HG02623 (cell line): ENCODE data around the gene RASSF3.
"Not testable (repeated sequence)": the region's sequence is repeated elsewhere in the genome, so short reads cannot be mapped to it uniquely, and the experiment has no call there.

ENCODE experiments used
- ATAC-seq: cut with Tn5 transposase; IDR thresholded peaks from one replicate; pipeline ENCODE4 v1.9.1; 2021; ENCODE audit warnings: moderate library complexity; ENCODE audit not compliant: unreplicated experiment

Gene RASSF3

DNA sequence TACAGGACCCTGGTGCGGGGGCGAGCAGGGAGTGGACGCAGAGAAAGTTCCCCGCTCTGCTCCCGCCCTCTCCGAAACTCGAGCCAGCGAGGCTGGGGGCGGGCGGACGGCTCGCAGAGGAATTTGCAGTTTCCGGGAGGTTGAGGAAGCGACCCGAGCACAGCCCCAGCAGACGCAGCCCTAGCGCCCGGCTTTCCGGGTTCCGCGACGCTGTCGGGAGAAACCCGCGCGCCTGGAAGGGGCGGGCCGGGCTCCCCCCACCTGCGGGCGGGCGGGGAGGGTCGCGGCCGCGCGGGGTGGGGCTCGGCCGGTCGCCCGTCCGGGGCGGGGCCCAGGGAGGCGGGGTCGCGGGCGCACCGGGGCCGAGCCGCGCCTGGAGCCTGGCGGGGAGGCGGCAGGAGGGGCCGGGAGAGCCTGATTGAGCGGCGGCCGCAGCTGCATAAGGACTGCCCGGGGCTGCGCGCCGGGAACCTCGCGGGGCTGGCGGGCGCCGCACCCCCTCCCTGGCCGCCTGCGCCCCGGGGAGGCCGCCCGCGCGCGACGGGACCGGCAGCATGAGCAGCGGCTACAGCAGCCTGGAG lies at the start of gene RASSF3:
TSS of gene RASSF3 (plus strand) at position 417 of the 581 bp plus-strand sequence. CDS start at position 555, 138 bp downstream.
- peak; percentile 53 for ATAC-seq

DNA sequence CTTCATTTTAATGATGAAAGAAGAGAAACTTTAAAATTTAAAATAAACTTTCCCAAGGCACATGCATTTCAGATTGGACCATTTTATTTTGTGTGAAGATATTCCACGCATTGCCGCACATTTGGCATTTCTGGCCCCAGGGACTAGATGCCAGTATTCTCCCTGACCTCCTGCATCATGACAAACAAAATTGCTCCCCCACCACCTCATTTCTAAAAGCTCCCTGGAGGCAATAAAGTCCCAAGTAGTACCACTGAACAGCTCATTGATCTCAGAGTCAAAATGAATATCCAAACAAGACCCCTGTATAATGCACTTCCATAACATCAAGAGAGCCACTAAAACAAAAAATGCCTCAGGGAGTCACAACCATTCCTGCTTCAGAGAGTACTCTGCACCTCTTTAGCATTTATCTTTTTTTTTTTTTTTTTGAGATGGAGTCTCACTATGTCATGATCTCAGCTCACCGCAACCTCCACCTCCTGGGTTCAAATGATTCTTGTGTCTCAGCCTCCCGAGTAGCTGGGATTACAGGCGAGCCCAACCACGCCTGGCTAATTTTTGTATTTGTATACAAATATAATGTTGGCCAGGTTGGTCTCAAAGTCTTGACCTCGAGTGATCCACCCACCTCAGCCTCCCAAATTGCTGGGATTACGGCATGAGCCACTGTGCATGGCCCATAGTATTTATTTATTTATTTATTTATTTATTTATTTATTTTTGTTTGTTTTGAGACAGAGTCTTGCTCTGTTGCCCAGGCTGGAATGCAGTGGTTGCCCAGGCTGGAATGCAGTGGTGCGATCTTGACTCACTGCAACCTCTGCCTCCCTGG lies 48.8 kb upstream of the RASSF3 start:
- ATAC-seq, result no peak

- ATAC-seq, result no peak
Measured at GRCh38 chr12:64566122-64566521, 44.2 kb upstream of the RASSF3 start.

GRCh38 chr12:64566831-64567517 lies 43.3 kb upstream of the RASSF3 start:
- no peak for ATAC-seq

DNA sequence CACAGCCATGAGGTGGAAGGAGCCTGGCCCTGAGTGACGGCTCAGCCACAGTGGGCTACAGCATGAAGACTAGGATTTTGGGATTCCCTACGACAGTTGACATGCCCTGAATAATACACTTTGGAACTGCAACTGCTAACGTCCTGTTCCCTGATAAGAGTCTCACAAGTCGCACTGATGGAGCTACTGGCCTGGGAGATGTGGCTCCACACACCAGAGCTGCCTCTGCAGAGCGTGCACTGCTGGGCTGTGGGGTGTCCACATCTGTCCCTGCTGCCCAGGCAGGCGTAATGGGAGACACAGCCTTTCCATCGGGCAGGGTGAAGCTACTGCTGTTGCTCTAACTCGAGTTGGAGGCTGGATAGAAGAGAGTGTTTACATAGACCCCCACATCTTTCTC lies 42.7 kb upstream of the RASSF3 start:
- no peak for ATAC-seq

DNA sequence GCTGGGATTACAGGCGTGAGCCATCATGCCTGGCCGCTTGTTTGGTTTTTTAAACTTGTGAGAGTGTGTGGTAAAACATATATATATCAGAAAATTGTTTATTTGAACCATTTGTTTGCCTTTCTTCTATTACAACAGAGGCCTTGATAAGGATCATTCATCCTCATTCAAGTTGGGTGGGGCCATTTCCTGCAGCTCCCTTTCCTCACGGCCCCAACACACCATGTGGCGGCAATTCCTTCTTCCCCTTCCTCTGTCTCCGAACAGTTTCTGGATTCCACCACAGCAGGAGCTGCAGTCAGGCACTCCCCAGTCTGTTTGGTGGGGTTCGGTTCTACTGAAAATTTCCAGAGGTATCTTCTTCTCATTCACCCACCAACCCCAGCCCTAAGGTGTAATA lies 42.0 kb upstream of the RASSF3 start:
- no peak for ATAC-seq

DNA sequence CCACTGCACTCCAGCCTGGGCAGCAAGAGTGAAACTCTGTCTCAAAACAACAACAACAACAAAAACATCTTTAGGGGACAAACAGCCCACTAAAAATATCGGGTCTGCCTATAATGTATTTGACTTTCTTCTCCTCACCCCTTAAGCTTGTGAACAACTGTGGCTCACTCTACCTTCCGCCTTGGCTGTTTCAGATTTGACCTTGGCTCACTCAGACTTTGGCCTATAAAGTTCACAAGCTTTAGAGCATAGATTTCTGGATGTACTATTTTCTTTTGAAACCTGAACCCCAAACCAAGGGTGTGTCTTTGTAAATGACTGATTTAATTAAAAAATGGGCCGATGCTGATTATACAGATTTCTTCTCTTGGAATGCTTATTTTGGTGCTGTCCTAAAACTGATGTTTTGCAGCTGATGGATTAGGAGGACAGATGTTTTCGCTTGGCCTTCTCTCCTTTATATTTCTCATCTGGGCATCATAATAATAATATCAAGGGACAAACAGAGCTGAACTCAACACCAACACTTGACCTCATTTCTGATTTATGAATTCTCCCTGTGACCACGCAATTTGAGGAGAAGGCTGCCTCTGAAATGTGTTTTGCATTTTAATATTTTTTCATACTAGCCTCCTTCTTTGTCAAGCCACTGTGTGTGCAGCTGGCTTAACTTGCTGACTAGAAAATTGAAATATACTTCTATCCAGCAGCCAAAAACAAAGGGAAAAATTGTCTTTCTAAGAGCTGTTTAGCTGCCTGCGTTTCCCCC lies 40.2 kb upstream of the RASSF3 start:
- ATAC-seq, result no peak

GRCh38 chr12:64571411-64571810 lies 38.9 kb upstream of the RASSF3 start:
- no peak for ATAC-seq

- no peak for ATAC-seq
Measured at GRCh38 chr12:64572241-64572640, 38.1 kb upstream of the RASSF3 start.

DNA sequence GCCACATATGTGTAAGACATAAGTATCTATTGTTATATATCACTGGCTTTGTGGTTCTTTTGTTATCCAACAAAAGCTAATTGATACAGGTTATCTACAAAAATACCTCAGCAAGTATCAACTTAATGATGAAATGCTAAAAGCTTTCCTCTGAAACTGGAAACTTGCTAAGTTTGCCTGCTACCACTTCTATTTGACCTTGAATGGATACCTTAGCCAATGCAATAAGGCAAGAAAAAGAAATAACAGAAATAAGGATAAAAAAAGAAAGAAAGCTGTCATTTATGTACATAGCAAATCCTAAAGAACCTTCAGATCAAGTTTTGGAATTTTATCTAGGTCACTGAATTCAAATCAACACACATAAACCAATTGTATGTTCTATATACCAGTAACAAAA lies 35.5 kb upstream of the RASSF3 start:
- no peak for ATAC-seq

DNA sequence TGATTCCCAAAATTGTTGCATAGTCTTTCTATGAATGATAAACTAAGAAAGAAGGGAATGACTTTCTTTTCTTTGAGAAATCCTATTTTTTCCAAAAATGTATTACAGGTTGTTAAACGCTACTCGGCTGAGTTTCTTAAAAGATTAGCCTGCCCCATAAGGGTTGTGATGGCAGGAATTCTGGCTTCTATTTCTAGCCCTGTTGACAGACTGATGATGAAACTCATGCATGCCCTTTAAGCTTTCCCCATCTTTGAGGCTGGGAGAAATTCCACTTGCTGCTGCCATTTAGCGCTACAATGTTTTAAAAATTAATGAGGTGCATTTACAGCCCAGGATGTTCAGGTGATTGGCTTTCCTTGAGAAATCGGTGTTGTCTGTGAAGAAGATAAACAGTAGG lies 33.2 kb upstream of the RASSF3 start:
- no peak for ATAC-seq

DNA sequence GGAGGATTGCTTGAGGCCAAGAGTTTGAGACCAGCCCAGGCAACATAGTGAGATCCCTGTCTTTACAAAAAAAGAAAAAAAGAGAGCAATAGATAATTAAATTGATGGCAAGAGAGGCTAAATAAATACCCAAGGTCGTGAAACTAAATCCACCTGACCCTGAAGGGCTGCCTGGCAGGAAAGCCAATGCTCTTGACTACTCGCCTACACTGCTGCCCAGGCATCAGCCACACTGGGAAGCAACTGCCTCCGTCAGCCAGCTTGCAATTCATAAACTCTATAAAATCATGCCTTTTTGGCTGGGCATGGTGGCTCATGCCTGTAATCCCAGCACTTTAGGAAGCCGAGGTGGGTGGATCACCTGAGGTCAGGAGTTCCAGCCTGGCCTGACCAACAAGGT lies 31.7 kb upstream of the RASSF3 start:
- no peak for ATAC-seq

GRCh38 chr12:64580681-64581080 lies 29.6 kb upstream of the RASSF3 start:
- no peak for ATAC-seq

DNA sequence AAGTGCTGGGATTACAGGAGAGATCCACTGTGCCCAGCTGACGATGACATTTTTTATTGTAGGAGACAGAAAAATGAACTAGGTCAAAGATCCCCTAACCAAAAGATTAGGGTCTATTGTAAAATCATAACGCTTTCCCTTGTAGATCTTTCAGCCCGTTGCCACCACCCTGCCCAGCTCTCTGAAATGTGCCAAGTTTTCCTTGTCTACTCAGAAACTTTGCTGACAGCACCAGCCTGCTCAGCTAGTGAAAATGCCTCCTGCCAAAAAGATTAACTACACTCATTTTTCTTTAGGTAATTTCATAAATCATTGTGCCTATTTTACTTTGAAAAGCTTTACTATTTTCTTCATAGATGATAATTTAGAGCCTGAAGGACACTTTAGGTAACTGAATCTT lies 28.2 kb upstream of the RASSF3 start:
- no peak for ATAC-seq

DNA sequence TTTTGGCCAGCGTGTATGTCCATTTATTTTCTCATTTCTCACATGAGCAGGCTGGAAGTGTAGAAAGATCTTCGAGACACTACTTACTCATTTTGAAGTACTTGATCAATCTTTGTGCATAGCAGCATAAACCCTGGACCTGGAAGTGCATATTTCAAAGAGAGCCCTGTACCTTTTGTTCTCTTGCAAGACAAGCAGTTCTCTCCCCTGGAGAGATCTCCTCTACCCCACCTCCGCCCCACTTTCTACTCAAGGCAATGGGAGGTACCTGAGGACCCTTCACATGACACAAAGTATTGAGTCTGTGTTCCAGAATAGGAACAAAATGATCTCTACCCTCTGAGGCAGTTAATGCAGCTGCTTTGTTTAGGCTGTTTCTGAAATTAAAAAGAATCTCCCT lies 27.4 kb upstream of the RASSF3 start:
- ATAC-seq, result no peak

GRCh38 chr12:64583395-64583770 lies 26.9 kb upstream of the RASSF3 start:
- not testable (repeated sequence) for ATAC-seq

- no peak for ATAC-seq
Measured at GRCh38 chr12:64583771-64584421, 26.4 kb upstream of the RASSF3 start.

GRCh38 chr12:64585104-64585503 lies 25.2 kb upstream of the RASSF3 start:
- ATAC-seq, result no peak

DNA sequence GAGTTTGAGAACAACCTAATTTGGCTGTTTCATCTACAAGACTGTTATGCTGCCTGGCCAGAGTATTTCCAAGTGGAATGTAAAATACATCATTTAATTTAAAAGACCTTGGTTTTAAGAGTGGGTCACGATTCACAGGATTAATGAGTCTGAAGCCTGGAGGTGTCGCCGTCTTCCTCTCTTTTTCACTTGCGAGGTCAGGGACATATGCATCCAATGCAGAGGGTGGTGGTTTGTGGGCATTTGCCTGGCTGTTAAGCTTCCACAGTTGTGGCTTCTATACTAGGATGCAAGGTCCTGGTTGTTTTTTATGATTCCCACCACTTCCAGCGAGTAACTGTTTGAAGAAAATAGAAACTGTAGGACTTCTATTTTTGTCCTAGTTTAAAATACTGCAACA lies 22.8 kb upstream of the RASSF3 start:
- ATAC-seq, result no peak

DNA sequence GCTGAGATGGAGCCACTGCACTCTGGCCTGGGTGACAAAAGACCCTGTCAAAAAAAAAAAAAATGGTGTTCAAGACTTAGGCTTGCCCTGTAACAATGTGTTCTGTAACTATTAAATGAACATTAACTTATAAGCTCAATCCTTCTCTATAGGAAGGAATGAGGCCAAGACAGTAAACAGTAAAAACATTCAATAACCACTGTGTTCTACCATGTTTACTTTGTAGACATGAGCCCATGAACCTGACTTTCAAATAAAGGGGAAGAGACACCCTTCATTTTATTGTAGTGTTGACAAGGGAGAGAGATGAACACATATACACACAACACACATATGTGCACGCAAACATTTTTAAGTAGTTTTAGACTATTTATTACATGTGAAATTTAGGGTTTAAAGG lies 20.1 kb upstream of the RASSF3 start:
- no peak for ATAC-seq
